GM18505 (cell line): ENCODE results near the gene ISM2.
A peak's percentile ranks its signal among the peaks of the same experiment; 100 is the strongest.

Experiments used
- ATAC-seq: cut with Tn5 transposase; IDR thresholded peaks from one replicate; pipeline ENCODE4 v1.9.1; 2021; ENCODE audit not compliant: unreplicated experiment
- POLR2A ChIP-seq: IDR thresholded peaks from 4 replicates; pipeline ENCODE4 v1.6.1; 2011; ENCODE audit warnings: borderline replicate concordance; ENCODE audit not compliant: insufficient read depth, insufficient read length; ENCODE audit errors: extremely low read depth

ISM2 gene

GRCh38 chr14:77495334-77495733 lies 3.3 kb downstream of the ISM2 start:
- ATAC-seq, result no peak
- TF ChIP-seq POLR2A, result no peak

- no peak for ATAC-seq
- no peak for TF ChIP-seq POLR2A
Observed at GRCh38 chr14:77491056-77491455, 7.6 kb downstream of the ISM2 start.

- no peak for ATAC-seq
- no peak for TF ChIP-seq POLR2A
Observed at GRCh38 chr14:77490347-77490986, 8.1 kb downstream of the ISM2 start.

GRCh38 chr14:77489041-77489440 lies 9.6 kb downstream of the ISM2 start:
- ATAC-seq, result no peak

GRCh38 chr14:77488558-77488957 lies 10.1 kb downstream of the ISM2 start:
- TF ChIP-seq POLR2A, result no peak
- ATAC-seq, result no peak

More at GRCh38 chr14:77489041-77489440, 9.6 kb downstream of the ISM2 start:
- no peak for TF ChIP-seq POLR2A

- ATAC-seq, result no peak
- no peak for TF ChIP-seq POLR2A
Observed at GRCh38 chr14:77485901-77486678, 12.5 kb downstream of the ISM2 start.

GRCh38 chr14:77485256-77485655 lies 13.4 kb downstream of the ISM2 start:
- TF ChIP-seq POLR2A, result no peak
- no peak for ATAC-seq

- ATAC-seq, result no peak
- no peak for TF ChIP-seq POLR2A
Observed at GRCh38 chr14:77482422-77482821, 16.2 kb downstream of the ISM2 start.

- no peak for TF ChIP-seq POLR2A
- ATAC-seq, result peak; percentile 84
Observed at GRCh38 chr14:77478796-77479195, 19.8 kb downstream of the ISM2 start.

GRCh38 chr14:77478029-77478428 lies 20.6 kb downstream of the ISM2 start:
- ATAC-seq, result no peak
- no peak for TF ChIP-seq POLR2A

GRCh38 chr14:77475432-77476115 lies 23.0 kb downstream of the ISM2 start:
- ATAC-seq, result no peak
- TF ChIP-seq POLR2A, result no peak

GRCh38 chr14:77474479-77475177 lies 24.0 kb downstream of the ISM2 start:
- no peak for ATAC-seq
- TF ChIP-seq POLR2A, result no peak

- no peak for TF ChIP-seq POLR2A
- ATAC-seq, result no peak
Observed at GRCh38 chr14:77473921-77474320, 24.7 kb downstream of the ISM2 start.
